ENCODE measurements around the gene AIM2.

DNA sequence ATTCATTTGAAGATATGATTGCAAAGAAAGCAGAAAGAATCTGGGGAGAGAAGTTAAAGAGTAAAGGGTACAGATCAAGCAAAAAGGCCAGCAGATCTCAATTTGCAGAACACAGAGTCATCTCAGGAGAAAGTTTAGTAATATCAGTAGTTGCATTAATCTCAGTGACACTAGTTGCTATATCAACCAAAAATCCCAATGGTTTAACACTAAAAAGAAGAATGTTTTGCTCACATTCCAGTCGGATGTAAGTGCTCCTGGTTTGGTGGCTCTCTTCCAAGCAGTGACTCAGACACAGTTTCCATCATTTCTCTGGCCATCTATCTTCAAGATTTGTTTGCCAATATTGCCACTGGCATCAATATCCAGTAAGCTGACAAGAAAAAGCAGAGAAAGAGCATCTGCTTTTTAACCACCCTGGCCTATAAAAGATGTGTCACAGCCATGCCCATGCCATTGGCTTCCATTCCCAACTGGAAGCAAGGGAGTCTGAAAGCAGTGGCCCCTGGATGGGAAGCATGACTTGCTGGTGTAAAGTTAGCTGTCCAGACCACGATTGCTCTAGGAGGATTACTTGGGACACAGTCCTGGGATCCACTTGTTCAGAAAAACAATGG, 45.5 kb upstream of the AIM2 start:
- TF ChIP-seq EZH2 (optimal IDR thresholded peaks at IDR 0.05; ENCODE audit: low read depth, low read length), result no peak
- TF ChIP-seq, protein P1, sequence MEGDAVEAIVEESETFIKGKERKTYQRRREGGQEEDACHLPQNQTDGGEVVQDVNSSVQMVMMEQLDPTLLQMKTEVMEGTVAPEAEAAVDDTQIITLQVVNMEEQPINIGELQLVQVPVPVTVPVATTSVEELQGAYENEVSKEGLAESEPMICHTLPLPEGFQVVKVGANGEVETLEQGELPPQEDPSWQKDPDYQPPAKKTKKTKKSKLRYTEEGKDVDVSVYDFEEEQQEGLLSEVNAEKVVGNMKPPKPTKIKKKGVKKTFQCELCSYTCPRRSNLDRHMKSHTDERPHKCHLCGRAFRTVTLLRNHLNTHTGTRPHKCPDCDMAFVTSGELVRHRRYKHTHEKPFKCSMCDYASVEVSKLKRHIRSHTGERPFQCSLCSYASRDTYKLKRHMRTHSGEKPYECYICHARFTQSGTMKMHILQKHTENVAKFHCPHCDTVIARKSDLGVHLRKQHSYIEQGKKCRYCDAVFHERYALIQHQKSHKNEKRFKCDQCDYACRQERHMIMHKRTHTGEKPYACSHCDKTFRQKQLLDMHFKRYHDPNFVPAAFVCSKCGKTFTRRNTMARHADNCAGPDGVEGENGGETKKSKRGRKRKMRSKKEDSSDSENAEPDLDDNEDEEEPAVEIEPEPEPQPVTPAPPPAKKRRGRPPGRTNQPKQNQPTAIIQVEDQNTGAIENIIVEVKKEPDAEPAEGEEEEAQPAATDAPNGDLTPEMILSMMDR (IDR thresholded peaks at IDR 0.05; ENCODE audit: low read length), result no peak

Measured in MM.1S (cell line).